GM12878 (cell line): ENCODE measurements around the gene WDR76. TPM values are rescaled to one million over a fixed set of nuclear protein-coding genes. Genes with fewer than 3 reads are reported as not detected.

ENCODE experiments used
- microRNA counts: library from miRNA; unstranded; fragments of <30 nt; microRNA quantifications from one replicate; lab custom pipeline; 2016
- microRNA-seq: library from miRNA; unstranded; fragments of <30 nt; microRNA quantifications from one replicate; pipeline ENCODE4, GENCODE V29; 2018
- polyA plus RNA-seq, 11 experiments: library from polyadenylated mRNA; depleted of rRNA in 4 of 11; unstranded in 6 of 11; stranded (reverse) in 5 of 11; fragments of >200 nt; fragmentation: Nextera tagmentation in 4 of 11; fragmentation: Illumina TruSeq in 1 of 11; extraction: Ambion mirVana in 4 of 11; extraction: Trizol in 1 of 11; gene quantifications; 1 replicate in 1 of 11; 2 replicates in 10 of 11; pipeline versions ENCODE4 v1.2.1 to v1.2.3, GENCODE V29; 2011 to 2016; ENCODE audit warnings: inconsistent platforms in 2 of 11, missing spikeins in 2 of 11, low read depth in 1 of 11
- small RNA-seq: library from RNA; depleted of rRNA; stranded (forward); fragments of <200 nt; gene quantifications from one replicate; pipeline ENCODE3, GENCODE V24; 2014
- total RNA-seq, 4 experiments: library from RNA; depleted of rRNA in 3 of 4; stranded (reverse); fragments of >200 nt in 3 of 4; fragmentation: Illumina TruSeq in 1 of 4; extraction: Trizol in 1 of 4; gene quantifications; 2 replicates each; pipeline versions ENCODE4 v1.2.1 to v1.2.3, GENCODE V29; 2013 to 2021

The WDR76 gene
- total and polyA plus RNA-seq, 10 of the 15 experiments (the other 5 are each of a cell fraction or from before 2014, with no cell fraction given) = 8.0 to 59.7 (median 34.5) TPM

MicroRNAs encoded within 50 kb of the gene (microRNA counts, 767-probe panel; counts per million panel counts)
- microRNA hsa-miR-1282 (lab: Ali Mortazavi, UCI) = 977 counts per million, percentile 26 among the panel's probes with 10 or more counts

Small RNA genes lying within 50 kb of the gene (microRNA-seq; reads per million reads assigned to microRNA genes)
- gene MIR1282 = not detected

Small RNA genes lying within 50 kb of the gene (small RNA-seq; reads per million reads assigned to genes)
- gene MIR1282 (not detected), gene RF00019 (not detected)

Other genes with a start within 250 kb of the WDR76 start
Only the 7 nearest of the 11 such genes appear.
- gene CKMT1A, start 133.1 kb upstream of the WDR76 start, total RNA-seq (2014; rRNA removed) = not detected in 2 replicates
- gene CKMT1A, start 133.1 kb upstream of the WDR76 start, total RNA-seq (2014; rRNA removed; fragmentation: Illumina TruSeq; extraction: Trizol) = not detected in 2 replicates
- 0.13 TPM in 1 of 2 replicates, not detected in the other for gene CKMT1A, start 133.1 kb upstream of the WDR76 start, total RNA-seq (2021)
- not detected in 2 replicates for gene CKMT1A, start 133.1 kb upstream of the WDR76 start, polyA plus RNA-seq (2011; rRNA removed)
- not detected in 2 replicates for gene CKMT1A, start 133.1 kb upstream of the WDR76 start, polyA plus RNA-seq (2014; fragmentation: Illumina TruSeq; extraction: Trizol)
- gene CKMT1A, start 133.1 kb upstream of the WDR76 start, polyA plus RNA-seq (2014; fragmentation: Nextera tagmentation; extraction: Ambion mirVana) = under 1 TPM in 1 of 2 experiments, not detected in 1; 0.05 TPM
- not detected in 2 replicates for gene CKMT1A, start 133.1 kb upstream of the WDR76 start, polyA plus RNA-seq (2014; rRNA removed)
- gene CKMT1A, start 133.1 kb upstream of the WDR76 start, polyA plus RNA-seq (2016; fragmentation: Nextera tagmentation; extraction: Ambion mirVana) = not detected
- 71.4 and 81.4 TPM in 2 replicates for gene PDIA3, start 80.6 kb upstream of the WDR76 start, total RNA-seq (2014; rRNA removed)
- 225 and 236 TPM in 2 replicates for gene PDIA3, start 80.6 kb upstream of the WDR76 start, total RNA-seq (2014; rRNA removed; fragmentation: Illumina TruSeq; extraction: Trizol)
- 330 and 340 TPM in 2 replicates for gene PDIA3, start 80.6 kb upstream of the WDR76 start, total RNA-seq (2021)
- gene PDIA3, start 80.6 kb upstream of the WDR76 start, polyA plus RNA-seq (2011; rRNA removed) = 126 and 149 TPM in 2 replicates
- gene PDIA3, start 80.6 kb upstream of the WDR76 start, polyA plus RNA-seq (2014; fragmentation: Illumina TruSeq; extraction: Trizol) = 367 and 458 TPM in 2 replicates
- gene PDIA3, start 80.6 kb upstream of the WDR76 start, polyA plus RNA-seq (2014; fragmentation: Nextera tagmentation; extraction: Ambion mirVana) = 10 to 100 TPM; 18.2 to 47.8 TPM
- gene PDIA3, start 80.6 kb upstream of the WDR76 start, polyA plus RNA-seq (2014; rRNA removed) = 116 and 118 TPM in 2 replicates
- gene PDIA3, start 80.6 kb upstream of the WDR76 start, polyA plus RNA-seq (2016; fragmentation: Nextera tagmentation; extraction: Ambion mirVana) = 100 to 1,000 TPM; 709 to 716 TPM
- gene ELL3, start 50.0 kb upstream of the WDR76 start, total RNA-seq (2014; rRNA removed) = 25.4 and 25.6 TPM in 2 replicates
- 15.3 and 16.2 TPM in 2 replicates for gene ELL3, start 50.0 kb upstream of the WDR76 start, total RNA-seq (2014; rRNA removed; fragmentation: Illumina TruSeq; extraction: Trizol)
- gene ELL3, start 50.0 kb upstream of the WDR76 start, total RNA-seq (2021) = 12.9 and 15.0 TPM in 2 replicates
- 23.1 and 29.9 TPM in 2 replicates for gene ELL3, start 50.0 kb upstream of the WDR76 start, polyA plus RNA-seq (2011; rRNA removed)
- 17.0 and 17.3 TPM in 2 replicates for gene ELL3, start 50.0 kb upstream of the WDR76 start, polyA plus RNA-seq (2014; fragmentation: Illumina TruSeq; extraction: Trizol)
- gene ELL3, start 50.0 kb upstream of the WDR76 start, polyA plus RNA-seq (2014; fragmentation: Nextera tagmentation; extraction: Ambion mirVana) = 10 to 100 TPM; 19.6 to 26.4 TPM
- gene ELL3, start 50.0 kb upstream of the WDR76 start, polyA plus RNA-seq (2014; rRNA removed) = 18.5 and 30.3 TPM in 2 replicates
- 10 to 100 TPM; 18.8 to 20.8 TPM for gene ELL3, start 50.0 kb upstream of the WDR76 start, polyA plus RNA-seq (2016; fragmentation: Nextera tagmentation; extraction: Ambion mirVana)
- gene SERF2, start 34.7 kb upstream of the WDR76 start, total RNA-seq (2014; rRNA removed) = 464 and 511 TPM in 2 replicates
- gene SERF2, start 34.7 kb upstream of the WDR76 start, total RNA-seq (2014; rRNA removed; fragmentation: Illumina TruSeq; extraction: Trizol) = 502 and 521 TPM in 2 replicates
- gene SERF2, start 34.7 kb upstream of the WDR76 start, total RNA-seq (2021) = 905 and 909 TPM in 2 replicates
- gene SERF2, start 34.7 kb upstream of the WDR76 start, polyA plus RNA-seq (2011; rRNA removed) = 480 and 731 TPM in 2 replicates
- 347 and 1,122 TPM in 2 replicates for gene SERF2, start 34.7 kb upstream of the WDR76 start, polyA plus RNA-seq (2014; fragmentation: Illumina TruSeq; extraction: Trizol)
- 1,000 to 10,000 TPM; 4,056 to 4,159 TPM for gene SERF2, start 34.7 kb upstream of the WDR76 start, polyA plus RNA-seq (2014; fragmentation: Nextera tagmentation; extraction: Ambion mirVana)
- gene SERF2, start 34.7 kb upstream of the WDR76 start, polyA plus RNA-seq (2014; rRNA removed) = 824 and 883 TPM in 2 replicates
- 1,000 to 10,000 TPM; 1,845 to 1,938 TPM for gene SERF2, start 34.7 kb upstream of the WDR76 start, polyA plus RNA-seq (2016; fragmentation: Nextera tagmentation; extraction: Ambion mirVana)
- gene SERINC4, start 26.8 kb upstream of the WDR76 start, total RNA-seq (2014; rRNA removed) = 0.06 and 0.11 TPM in 2 replicates
- gene SERINC4, start 26.8 kb upstream of the WDR76 start, total RNA-seq (2014; rRNA removed; fragmentation: Illumina TruSeq; extraction: Trizol) = 0.18 and 0.31 TPM in 2 replicates
- 0.13 and 0.15 TPM in 2 replicates for gene SERINC4, start 26.8 kb upstream of the WDR76 start, total RNA-seq (2021)
- gene SERINC4, start 26.8 kb upstream of the WDR76 start, polyA plus RNA-seq (2011; rRNA removed) = 0.78 and 0.96 TPM in 2 replicates
- gene SERINC4, start 26.8 kb upstream of the WDR76 start, polyA plus RNA-seq (2014; fragmentation: Illumina TruSeq; extraction: Trizol) = 0.26 and 1.1 TPM in 2 replicates
- gene SERINC4, start 26.8 kb upstream of the WDR76 start, polyA plus RNA-seq (2014; fragmentation: Nextera tagmentation; extraction: Ambion mirVana) = under 1 TPM; 0.16 to 0.26 TPM
- 0.06 and 0.26 TPM in 2 replicates for gene SERINC4, start 26.8 kb upstream of the WDR76 start, polyA plus RNA-seq (2014; rRNA removed)
- under 1 TPM in 1 of 2 experiments, not detected in 1; 0.21 TPM for gene SERINC4, start 26.8 kb upstream of the WDR76 start, polyA plus RNA-seq (2016; fragmentation: Nextera tagmentation; extraction: Ambion mirVana)
- gene HYPK, start 26.4 kb upstream of the WDR76 start, total RNA-seq (2014; rRNA removed) = 11.9 and 13.6 TPM in 2 replicates
- 8.0 and 9.7 TPM in 2 replicates for gene HYPK, start 26.4 kb upstream of the WDR76 start, total RNA-seq (2014; rRNA removed; fragmentation: Illumina TruSeq; extraction: Trizol)
- gene HYPK, start 26.4 kb upstream of the WDR76 start, total RNA-seq (2021) = 16.4 and 17.2 TPM in 2 replicates
- gene HYPK, start 26.4 kb upstream of the WDR76 start, polyA plus RNA-seq (2011; rRNA removed) = 16.2 and 17.9 TPM in 2 replicates
- gene HYPK, start 26.4 kb upstream of the WDR76 start, polyA plus RNA-seq (2014; fragmentation: Illumina TruSeq; extraction: Trizol) = 12.6 and 28.2 TPM in 2 replicates
- 10 to 100 TPM in 1 of 2 experiments, 1 to 10 TPM in 1; 8.6 to 11.0 TPM for gene HYPK, start 26.4 kb upstream of the WDR76 start, polyA plus RNA-seq (2014; fragmentation: Nextera tagmentation; extraction: Ambion mirVana)
- gene HYPK, start 26.4 kb upstream of the WDR76 start, polyA plus RNA-seq (2014; rRNA removed) = 20.3 and 23.3 TPM in 2 replicates
- gene HYPK, start 26.4 kb upstream of the WDR76 start, polyA plus RNA-seq (2016; fragmentation: Nextera tagmentation; extraction: Ambion mirVana) = 10 to 100 TPM; 35.2 to 38.4 TPM
- gene MFAP1, start 2.3 kb upstream of the WDR76 start, total RNA-seq (2014; rRNA removed) = 24.5 and 33.1 TPM in 2 replicates
- 61.5 and 66.1 TPM in 2 replicates for gene MFAP1, start 2.3 kb upstream of the WDR76 start, total RNA-seq (2014; rRNA removed; fragmentation: Illumina TruSeq; extraction: Trizol)
- gene MFAP1, start 2.3 kb upstream of the WDR76 start, total RNA-seq (2021) = 35.8 and 37.0 TPM in 2 replicates
- gene MFAP1, start 2.3 kb upstream of the WDR76 start, polyA plus RNA-seq (2011; rRNA removed) = 43.1 and 57.9 TPM in 2 replicates
- 67.3 and 72.4 TPM in 2 replicates for gene MFAP1, start 2.3 kb upstream of the WDR76 start, polyA plus RNA-seq (2014; fragmentation: Illumina TruSeq; extraction: Trizol)
- 10 to 100 TPM; 34.9 to 51.6 TPM for gene MFAP1, start 2.3 kb upstream of the WDR76 start, polyA plus RNA-seq (2014; fragmentation: Nextera tagmentation; extraction: Ambion mirVana)
- gene MFAP1, start 2.3 kb upstream of the WDR76 start, polyA plus RNA-seq (2014; rRNA removed) = 23.9 and 33.0 TPM in 2 replicates
- 10 to 100 TPM; 54.8 to 58.6 TPM for gene MFAP1, start 2.3 kb upstream of the WDR76 start, polyA plus RNA-seq (2016; fragmentation: Nextera tagmentation; extraction: Ambion mirVana)